GM18505 (cell line): ENCODE data around the gene SMIM28.
"Not testable (repeated sequence)": the region's sequence is repeated elsewhere in the genome, so short reads cannot be mapped to it uniquely, and the experiment has no call there.

Source experiments
- ATAC-seq: cut with Tn5 transposase; IDR thresholded peaks from one replicate; pipeline ENCODE4 v1.9.1; 2021; ENCODE audit not compliant: unreplicated experiment
- POLR2A ChIP-seq: IDR thresholded peaks from 4 replicates; pipeline ENCODE4 v1.6.1; 2011; ENCODE audit warnings: borderline replicate concordance; ENCODE audit not compliant: insufficient read depth, insufficient read length; ENCODE audit errors: extremely low read depth

The SMIM28 gene

DNA sequence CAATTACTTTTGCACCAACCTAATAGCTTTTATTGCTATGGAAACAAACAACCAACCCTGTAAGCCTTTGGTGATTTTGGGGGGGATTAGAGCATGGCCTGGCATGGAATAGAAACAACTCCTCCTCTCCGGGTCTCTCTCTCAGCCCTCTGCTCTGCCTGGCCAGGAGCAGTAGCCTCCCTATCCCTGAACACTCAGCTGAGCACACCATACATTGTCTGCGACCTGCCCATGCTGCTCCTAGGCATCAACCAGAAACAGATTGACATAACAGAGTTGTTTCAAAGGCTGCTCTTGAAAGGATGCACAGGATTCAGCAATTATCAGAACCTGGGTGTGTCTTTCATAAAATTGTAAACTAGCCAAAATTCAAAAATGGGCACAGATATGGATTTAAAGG is 29.8 kb upstream of the SMIM28 start:
- TF ChIP-seq POLR2A = no peak
- no peak for ATAC-seq

DNA sequence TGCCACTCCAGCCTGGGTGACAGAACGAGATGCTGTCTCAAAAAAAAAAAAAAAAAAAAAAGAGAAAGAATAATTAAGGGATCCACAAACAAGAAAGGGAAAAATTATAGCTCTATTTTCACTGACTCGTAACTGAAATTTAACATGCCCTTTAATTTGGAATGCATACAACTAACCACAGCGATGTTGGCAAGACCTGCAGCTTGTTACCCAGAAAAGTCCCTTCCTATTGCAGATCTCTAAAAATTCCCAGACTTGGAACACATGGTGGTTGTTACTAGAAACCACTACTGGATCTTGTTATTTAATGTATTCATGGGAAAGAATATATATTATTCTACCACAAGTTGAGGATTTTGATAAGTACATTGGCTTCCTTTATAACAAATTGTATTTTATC is 27.8 kb upstream of the SMIM28 start:
- ATAC-seq = no peak
- TF ChIP-seq POLR2A = no peak

DNA sequence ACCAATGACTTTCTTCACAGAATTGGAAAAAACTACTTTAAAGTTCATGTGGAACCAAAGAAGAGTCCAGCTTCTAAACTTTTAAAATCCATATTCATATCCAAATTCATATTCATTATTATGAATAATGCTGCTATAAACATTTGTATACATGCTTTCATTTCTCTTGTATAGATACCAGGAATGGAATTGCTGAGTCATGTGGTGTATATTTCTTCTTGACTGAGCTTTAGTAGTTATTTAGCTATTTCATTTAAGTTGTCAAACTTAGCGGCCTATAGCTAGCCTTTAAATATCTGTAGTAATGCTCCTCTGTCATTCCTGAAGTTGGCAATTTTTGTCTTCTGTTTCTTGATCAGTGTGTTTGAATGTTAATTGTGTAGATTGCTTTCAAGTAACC is 19.8 kb upstream of the SMIM28 start:
- ATAC-seq = no peak
- TF ChIP-seq POLR2A = no peak

DNA sequence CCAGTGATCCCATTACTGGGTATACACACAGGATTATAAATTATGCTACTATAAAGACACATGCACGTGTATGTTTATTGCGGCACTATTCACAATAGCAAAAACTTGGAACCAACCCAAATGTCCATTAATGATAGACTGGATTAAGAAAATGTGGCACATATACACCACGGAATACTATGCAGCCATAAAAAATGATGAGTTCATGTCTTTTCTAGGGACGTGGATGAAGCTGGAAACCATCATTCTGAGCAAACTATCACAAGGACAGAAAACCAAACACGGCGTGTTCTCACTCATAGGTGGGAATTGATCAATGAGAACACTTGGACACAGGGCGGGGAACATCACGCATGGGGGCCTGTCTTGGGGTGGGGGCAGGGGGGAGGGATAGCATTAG is 9.0 kb upstream of the SMIM28 start:
- not testable (repeated sequence) for ATAC-seq

DNA sequence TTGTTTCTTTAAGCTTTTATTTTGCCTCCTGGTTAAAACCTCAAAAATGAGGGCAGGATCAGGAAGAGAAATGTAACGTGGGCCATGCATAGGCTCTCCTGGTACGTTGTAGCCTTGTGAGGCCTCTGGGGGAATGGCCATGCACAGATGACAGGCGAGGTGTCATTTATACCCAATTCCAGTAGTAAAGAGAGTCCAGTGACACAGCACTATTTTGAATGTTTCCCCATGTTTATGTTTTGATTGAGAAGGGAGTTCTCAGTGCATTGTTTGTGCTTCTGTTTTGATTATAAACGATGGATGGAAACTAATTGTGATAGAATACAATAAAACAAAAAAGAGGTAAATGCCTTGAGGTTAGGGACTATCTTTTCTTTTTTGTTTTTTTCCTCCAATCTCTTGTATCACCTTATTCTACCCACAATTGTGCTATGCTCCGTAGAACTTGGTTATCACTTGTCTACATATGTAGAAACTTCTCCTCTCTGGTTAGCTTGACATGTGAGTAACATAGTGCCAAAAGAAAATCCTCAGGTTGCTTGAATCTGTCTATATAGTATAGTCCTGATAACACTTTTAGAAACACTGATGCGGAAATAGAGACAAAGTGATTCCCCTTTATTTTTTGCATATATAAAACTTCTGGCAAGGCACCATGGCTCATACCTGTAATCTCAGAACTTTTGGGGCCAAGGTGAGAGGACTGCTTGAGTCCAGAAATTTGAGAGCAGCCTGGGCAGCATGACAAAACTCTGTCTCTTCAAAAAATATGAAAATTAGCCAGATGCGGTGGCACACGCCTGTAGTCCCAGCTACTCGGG is 6.9 kb upstream of the SMIM28 start:
- TF ChIP-seq POLR2A = no peak
- ATAC-seq = no peak

DNA sequence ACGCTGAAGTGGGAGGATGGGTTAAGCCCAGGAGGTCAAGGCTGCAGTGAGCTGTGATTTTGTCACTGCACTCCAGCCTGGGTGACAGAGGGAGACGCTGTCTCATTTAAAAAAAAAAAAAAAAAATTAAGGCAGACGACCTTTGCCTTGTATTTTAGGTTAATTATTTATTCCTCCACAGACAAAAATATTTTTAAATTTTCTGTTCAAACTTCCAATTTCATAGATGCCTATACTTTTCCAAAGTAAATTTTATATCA is 6.3 kb upstream of the SMIM28 start:
- no peak for TF ChIP-seq POLR2A
- no peak for ATAC-seq

DNA sequence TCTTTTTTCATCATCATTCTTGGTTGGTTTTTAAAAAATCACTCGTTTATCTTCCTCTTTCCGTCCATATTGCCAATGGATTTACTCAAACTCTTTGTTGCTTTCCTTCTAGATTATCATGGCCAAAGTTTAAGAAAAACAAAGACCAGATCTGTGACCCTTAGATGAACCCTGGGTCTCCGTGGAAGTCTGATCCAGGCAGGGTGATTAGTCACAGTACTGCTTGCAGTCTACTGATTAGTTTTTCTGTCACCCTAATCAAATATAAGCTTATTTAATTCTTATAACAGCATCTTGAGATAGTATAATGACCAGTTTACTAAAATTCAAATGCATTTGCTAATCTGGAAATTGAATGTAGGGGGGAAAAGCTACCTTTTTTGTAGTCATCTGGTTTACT is 6.0 kb upstream of the SMIM28 start:
- TF ChIP-seq POLR2A = no peak
- no peak for ATAC-seq

DNA sequence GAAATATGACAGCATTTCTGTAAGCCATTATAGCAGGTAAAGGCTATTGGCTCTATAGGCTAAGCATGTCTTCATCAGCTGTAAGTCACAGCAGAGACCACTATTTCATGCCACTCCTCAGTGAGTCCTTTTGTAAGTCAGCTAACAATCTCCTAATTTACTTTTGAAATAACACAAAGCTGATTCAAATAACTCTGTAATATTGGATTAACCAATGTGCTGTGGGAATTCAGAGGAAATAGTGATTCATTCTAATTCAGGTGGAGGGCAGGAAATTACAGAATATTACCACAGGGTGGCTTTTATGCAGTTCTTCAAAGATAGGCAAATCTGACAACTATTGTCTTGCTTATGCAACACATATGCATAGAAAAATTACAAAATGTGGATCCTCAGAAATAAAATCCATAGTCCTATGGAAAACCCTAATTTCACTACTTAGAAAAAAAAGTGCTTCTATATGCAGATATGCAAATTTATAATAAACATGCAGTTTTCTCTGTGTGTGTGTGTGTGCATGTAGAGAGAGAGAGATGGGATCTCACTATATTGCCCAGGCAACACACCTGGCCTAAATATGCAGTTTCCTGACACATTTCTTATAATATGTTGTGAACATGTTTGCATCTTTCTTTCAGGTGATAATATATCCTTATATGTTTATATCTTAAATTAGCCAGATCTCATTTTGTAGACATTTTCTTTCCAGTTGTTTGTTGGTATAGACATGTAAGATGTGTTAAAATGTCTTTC is 4.8 kb upstream of the SMIM28 start:
- no peak for ATAC-seq
- no peak for TF ChIP-seq POLR2A

DNA sequence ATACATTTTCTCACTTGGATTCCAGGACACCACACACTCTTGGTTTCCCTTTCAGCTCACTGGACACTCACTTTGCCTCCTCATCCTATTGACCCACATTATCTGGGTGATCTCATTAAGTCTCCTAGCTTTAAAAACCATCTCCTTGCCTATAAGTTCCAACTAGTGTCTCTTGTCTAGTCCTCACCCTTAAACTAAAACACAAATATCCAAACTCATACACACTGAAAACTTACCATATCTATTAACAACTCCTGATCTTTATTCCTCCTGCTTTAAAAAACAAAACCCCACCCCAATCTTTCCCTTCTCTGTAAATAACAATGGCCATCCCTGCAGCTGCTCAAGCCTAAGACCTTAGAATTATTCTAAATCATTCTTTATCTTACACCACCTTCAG is 3.5 kb upstream of the SMIM28 start:
- ATAC-seq = no peak

DNA sequence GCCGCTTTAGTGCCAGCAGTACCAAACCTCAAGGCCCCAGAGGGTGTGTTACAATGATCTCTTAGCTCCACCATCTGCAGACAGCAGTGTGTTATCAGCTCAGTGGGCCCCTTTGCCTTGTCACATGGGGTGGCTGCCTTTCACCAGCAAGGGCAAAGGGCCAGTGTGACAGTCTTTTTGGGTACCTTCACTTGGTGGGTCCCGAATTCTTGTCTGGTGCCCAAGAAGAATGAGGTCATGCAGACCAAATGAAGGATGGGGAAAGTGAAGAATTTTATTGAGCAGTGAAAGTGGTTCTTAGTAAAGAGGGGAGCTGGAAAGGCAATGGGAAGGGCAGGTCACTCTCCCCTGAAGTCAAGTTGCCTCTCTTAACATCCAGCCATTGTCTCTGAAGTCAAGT is 2.9 kb upstream of the SMIM28 start:
- ATAC-seq = no peak
- TF ChIP-seq POLR2A = no peak

More for the DNA sequence above, 3.5 kb upstream of the SMIM28 start:
- TF ChIP-seq POLR2A = no peak

DNA sequence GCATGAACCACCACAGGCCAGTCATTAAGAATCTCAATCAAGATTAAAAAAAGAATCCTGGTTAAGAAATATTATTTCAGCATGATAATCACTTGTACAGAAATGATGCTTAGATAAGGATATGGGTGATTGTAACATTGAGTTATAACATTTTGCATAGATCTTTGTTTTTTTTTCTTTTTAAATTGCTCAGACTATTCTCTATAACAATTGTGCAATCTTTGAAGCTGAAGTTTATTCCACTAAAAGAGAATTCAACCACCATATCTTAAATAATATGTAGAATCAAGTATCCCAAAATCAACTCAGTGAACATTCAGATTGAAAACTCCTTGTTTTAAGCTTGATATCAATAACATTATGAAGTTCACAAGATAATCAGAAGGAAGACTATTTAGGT is 663 bp upstream of the SMIM28 start:
- TF ChIP-seq POLR2A = no peak
- no peak for ATAC-seq

DNA sequence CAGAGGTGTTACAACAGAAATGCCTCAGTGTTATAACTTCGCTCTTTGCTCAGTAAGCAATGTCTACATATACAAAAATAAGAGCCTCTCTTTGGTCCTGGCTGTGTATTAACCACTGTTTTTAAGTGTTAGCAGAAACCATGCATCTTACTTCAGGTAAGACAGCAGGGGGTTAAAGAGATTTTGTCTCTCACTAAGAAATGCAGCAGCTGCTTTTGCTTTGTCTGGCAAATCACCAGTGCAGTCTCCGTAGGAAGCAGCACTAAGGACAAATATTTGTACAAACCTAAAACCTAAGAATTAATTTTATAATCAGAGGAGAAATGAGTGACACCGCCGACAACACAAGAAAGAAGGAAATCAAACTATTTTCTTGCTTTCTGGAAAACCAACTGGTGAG is 758 bp downstream of the SMIM28 start:
- no peak for TF ChIP-seq POLR2A
- ATAC-seq = no peak

DNA sequence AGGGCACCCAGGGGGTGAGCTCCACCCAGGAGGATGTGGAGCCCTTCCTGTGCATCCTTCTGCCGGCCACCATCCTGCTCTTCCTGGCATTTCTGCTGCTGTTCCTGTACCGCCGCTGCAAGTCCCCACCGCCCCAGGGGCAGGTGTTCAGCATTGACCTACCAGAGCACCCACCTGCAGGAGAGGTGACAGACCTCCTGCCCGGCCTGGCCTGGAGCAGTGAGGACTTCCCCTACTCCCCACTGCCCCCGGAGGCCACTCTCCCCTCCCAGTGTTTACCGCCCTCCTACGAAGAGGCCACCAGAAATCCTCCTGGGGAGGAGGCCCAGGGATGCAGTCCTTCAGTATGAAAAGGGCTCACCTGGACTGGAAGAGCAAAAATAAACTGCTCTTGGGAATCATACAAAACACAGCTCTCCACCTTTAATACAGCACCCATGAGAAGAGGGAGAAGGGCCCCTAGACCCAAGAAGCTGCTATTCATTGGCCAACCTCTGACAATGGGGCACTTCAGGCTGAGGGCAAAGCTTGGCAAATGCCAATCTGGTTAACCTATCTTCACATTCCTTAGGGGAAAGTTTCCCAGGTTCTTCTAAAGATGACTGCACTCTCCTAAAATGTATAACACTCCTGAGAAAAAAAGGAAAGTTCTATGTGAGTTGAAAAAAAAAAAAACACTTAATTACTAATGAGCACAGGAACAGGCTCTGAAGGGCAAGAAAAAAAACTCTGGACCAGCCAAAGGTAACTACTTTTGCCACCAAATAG is 5.0 kb downstream of the SMIM28 start:
- TF ChIP-seq POLR2A = no peak

DNA sequence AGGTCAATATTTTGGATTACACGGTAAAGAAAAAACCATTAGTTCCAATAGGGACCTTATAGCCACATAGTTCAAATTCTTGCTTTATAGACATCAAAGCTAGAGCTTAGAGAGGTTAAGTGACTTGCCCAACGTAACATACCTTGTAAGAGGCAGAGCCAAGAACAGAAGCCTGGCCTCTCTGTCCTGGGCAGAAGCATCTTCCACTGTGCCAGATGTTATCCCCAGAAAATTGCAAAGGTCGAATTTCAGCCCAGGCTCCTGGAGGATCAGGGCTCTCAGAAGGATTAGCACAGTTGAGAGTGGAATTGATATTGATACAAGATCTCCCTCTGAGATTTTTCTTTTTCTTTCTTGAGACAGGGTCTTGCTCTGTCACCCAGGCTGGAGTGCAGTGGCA is 6.1 kb downstream of the SMIM28 start:
- TF ChIP-seq POLR2A = no peak
- ATAC-seq = no peak

More for the DNA sequence above, 5.0 kb downstream of the SMIM28 start:
- ATAC-seq = no peak
